Upper lobe of left lung (tissue), 6 donors: ENCODE results near the gene SPDYE17. TPM values are rescaled to one million over a fixed set of nuclear protein-coding genes. Genes with fewer than 3 reads are reported as not detected.
"Not testable (repeated sequence)": the region's sequence is repeated elsewhere in the genome, so short reads cannot be mapped to it uniquely, and the experiment has no call there.

ENCODE experiments used
- ATAC-seq, 2 donors: fragments of 200-7000 bp; cut with Tn5 transposase; one replicate each; pipeline ENCODE4 v1.9.1; 2022; ENCODE audit warnings: mild to moderate bottlenecking in 2 of 2, moderate library complexity in 2 of 2; ENCODE audit not compliant: low FRiP score in 2 of 2
- DNase-seq, 2 donors: peaks; one replicate each; pipeline ENCODE4 v3.0.0-alpha.2; 2019 to 2020
- H3K27ac ChIP-seq, 4 donors: fragments of 200-600 bp; sonication (generic); one replicate each; pipeline ENCODE4 v1.5.1; 2016 to 2019
- H3K27me3 ChIP-seq, 4 donors: fragments of 200-600 bp; sonication (generic); one replicate each; pipeline ENCODE4 v1.5.1; 2017 to 2019
- H3K36me3 ChIP-seq, 4 donors: fragments of 200-600 bp; sonication (generic); one replicate each; pipeline ENCODE4 v1.5.1; 2016 to 2019
- H3K4me1 ChIP-seq, 4 donors: fragments of 200-600 bp; sonication (generic); one replicate each; pipeline ENCODE4 v1.5.1; 2018 to 2019
- H3K4me3 ChIP-seq, 4 donors: fragments of 200-600 bp; sonication (generic); one replicate each; pipeline ENCODE4 v1.5.1; 2017 to 2019; ENCODE audit warnings: mild to moderate bottlenecking in 2 of 4, moderate library complexity in 1 of 4
- H3K9me3 ChIP-seq, 4 donors: fragments of 200-600 bp; sonication (generic); one replicate each; pipeline ENCODE4 v1.5.1; 2018 to 2019
- EP300 ChIP-seq, 4 donors: sonication (generic); formaldehyde crosslinking; IDR thresholded peaks; one replicate each; pipeline ENCODE4 v1.5.1; 2017; ENCODE audit warnings: antibody characterized with exemption in 4 of 4, control low read depth in 2 of 4
- POLR2A ChIP-seq, 4 donors: fragments of 450-650 bp; IDR thresholded peaks; one replicate each; pipeline ENCODE4 v1.5.1; 2016 to 2017; ENCODE audit warnings: antibody characterized with exemption in 4 of 4, mild to moderate bottlenecking in 2 of 4
- POLR2AphosphoS5 ChIP-seq, 2 donors: sonication (generic); formaldehyde crosslinking; IDR thresholded peaks; one replicate each; pipeline ENCODE4 v1.5.1; 2017; ENCODE audit warnings: antibody characterized with exemption in 2 of 2
- WGBS, 2 donors: methylation state at CpG; one replicate each; pipeline ENCODE4 v1.1.5; 2017 to 2018; 5-methylcytosine and 5-hydroxymethylcytosine counted together
- total RNA-seq, 6 donors: library from RNA; depleted of rRNA in 4 of 6; stranded (reverse); fragments of >200 nt in 4 of 6; gene quantifications; one replicate each; pipeline versions ENCODE4 v1.1.0 to v1.2.1, GENCODE V29; 2016 to 2021
- TF ChIP-seq, protein P1 (sequence below), 6 experiments: fragments of 450-650 bp in 4 of 6; fragments of 200-600 bp in 2 of 6; sonication (generic) in 2 of 6; IDR thresholded peaks; one replicate each; pipeline ENCODE4 v1.5.1; 2016 to 2019; ENCODE audit warnings: antibody characterized with exemption in 6 of 6
- donor health status: DM: no; HTN: no; CAD: no; lungs with moderate emphysema.
- donor health status: DM: no; HTN: yes; CAD: no; lungs with severe emphysema.

Gene SPDYE17
- total RNA-seq, 6 donors from 2014 or later = not detected

- TF ChIP-seq POLR2A (IDR thresholded peaks at IDR 0.05) (no peak), POLR2AphosphoS5 (IDR thresholded peaks at IDR 0.05) (no peak), EP300 (IDR thresholded peaks at IDR 0.05) (no peak)
- TF ChIP-seq, protein P1, sequence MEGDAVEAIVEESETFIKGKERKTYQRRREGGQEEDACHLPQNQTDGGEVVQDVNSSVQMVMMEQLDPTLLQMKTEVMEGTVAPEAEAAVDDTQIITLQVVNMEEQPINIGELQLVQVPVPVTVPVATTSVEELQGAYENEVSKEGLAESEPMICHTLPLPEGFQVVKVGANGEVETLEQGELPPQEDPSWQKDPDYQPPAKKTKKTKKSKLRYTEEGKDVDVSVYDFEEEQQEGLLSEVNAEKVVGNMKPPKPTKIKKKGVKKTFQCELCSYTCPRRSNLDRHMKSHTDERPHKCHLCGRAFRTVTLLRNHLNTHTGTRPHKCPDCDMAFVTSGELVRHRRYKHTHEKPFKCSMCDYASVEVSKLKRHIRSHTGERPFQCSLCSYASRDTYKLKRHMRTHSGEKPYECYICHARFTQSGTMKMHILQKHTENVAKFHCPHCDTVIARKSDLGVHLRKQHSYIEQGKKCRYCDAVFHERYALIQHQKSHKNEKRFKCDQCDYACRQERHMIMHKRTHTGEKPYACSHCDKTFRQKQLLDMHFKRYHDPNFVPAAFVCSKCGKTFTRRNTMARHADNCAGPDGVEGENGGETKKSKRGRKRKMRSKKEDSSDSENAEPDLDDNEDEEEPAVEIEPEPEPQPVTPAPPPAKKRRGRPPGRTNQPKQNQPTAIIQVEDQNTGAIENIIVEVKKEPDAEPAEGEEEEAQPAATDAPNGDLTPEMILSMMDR (IDR thresholded peaks at IDR 0.05) = no peak
- Histone ChIP-seq H3K27me3 (no peaks in the 10 kb centered on the region), H3K4me3 (no peak overlapping the region), H3K27ac (no peak overlapping the region), H3K36me3 (peaks cover 0 to 25% (median 0%) of the 10 kb centered on the region in 4 donors), H3K4me1 (no peaks in the 10 kb centered on the region), H3K9me3 (no peaks in the 10 kb centered on the region)
- ATAC-seq = no peak
- 70 to 89% methylated on average over 3 of the region's 3 CpGs for WGBS, 2 donors
- DNase-seq = no peak
Observed at GRCh38 chr7:76998285-76998589, 33.9 kb downstream of the SPDYE17 start.

DNA sequence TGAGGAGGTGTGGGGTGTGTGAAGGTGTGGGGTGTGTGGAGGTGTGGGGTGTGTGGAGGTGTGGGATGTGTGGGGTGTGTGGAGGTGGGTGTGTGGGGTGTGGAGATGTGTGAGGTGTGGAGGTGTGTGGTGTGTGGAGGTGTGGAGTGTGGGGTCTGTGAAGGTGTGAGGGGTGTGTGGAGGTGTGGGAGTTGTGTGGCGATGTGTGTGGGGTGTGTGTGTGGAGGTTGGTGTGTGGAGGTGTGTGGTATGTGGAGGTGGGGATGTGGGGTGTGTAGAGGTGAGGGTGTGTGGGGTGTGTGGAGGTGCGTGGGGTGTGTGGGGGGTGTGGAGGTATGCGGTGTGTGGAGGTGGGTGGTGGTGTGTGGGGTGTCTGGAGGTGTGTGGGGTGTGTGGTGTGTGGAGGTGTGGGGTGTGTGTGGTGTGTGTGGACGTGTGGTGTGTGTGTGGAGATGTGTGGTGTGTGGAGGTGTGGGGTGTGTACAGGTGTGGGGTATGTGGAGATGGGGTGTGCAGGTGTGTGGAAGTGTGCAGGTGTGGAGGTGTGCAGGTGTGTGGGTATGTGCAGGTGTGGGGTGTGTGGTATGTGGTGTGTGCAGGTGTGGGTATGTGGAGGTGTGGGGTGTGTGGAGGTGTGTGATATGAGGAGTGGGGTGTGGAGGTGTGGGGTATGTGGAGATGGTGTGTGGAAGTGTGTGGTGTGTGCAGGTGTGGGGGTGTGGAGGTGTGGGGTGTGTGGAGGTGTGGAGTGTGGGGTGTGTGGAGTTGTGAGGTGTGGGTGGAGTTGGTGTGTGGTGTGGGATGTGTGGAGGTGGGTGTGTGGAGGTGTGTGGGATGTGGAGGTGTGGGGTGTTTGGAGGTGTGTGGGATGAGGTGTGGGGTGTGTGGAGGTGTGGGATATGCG is 34.5 kb downstream of the SPDYE17 start:
- Histone ChIP-seq H3K4me1 (no peaks in the 10 kb centered on the region), H3K9me3 (no peaks in the 10 kb centered on the region), H3K4me3 (no peak overlapping the region), H3K27me3 (no peaks in the 10 kb centered on the region), H3K27ac (no peak overlapping the region), H3K36me3 (peaks cover 0 to 19% (median 0%) of the 10 kb centered on the region in 4 donors)
- ATAC-seq (peak; percentile 21 to 67), DNase-seq (no peak)
- TF ChIP-seq POLR2A (IDR thresholded peaks at IDR 0.05) = no peak
- TF ChIP-seq, protein P1 (IDR thresholded peaks at IDR 0.05) = no peak
- no peak for TF ChIP-seq EP300 (IDR thresholded peaks at IDR 0.05)
- no peak for TF ChIP-seq POLR2AphosphoS5 (IDR thresholded peaks at IDR 0.05)
- WGBS, 2 donors = 79 to 81% methylated on average over 5 of the region's 5 CpGs

DNA sequence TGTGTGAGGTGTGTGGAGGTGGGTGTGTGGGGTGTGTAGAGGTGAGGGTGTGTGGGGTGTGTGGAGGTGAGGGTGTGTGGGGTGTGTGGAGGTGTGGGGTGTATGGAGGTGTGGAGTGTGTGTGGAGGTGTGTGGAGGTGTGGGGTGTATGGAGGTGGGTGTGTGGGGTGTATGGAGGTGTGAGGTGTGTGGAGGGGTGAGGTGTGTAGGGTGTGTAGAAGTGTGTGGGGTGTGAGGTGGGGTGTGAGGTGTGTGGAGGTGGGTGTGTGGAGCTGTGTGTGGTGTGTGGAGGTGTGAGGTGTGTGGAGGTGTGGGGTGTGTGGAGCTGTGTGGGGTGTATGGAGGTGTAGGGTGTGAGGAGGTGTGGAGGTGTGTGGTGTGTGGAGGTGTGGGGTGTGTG is 35.2 kb downstream of the SPDYE17 start:
- H3K27ac ChIP-seq, DNase-seq, H3K27me3 ChIP-seq, H3K4me1 ChIP-seq, H3K4me3 ChIP-seq, H3K9me3 ChIP-seq: not testable (repeated sequence)
- peak; percentile 3 to 67 for ATAC-seq
- H3K36me3 ChIP-seq = peaks cover 0 to 12% (median 0%) of the 10 kb centered on the region in 4 donors

- DNase-seq, ATAC-seq, H3K4me3 ChIP-seq, H3K27ac ChIP-seq, H3K9me3 ChIP-seq, H3K27me3 ChIP-seq, H3K4me1 ChIP-seq: not testable (repeated sequence)
- WGBS, 2 donors = 100% methylated on average over 6 of the region's 13 CpGs; no CpG with 5 or more reads in 1 of the 2 donors
- H3K36me3 ChIP-seq = peaks cover 0 to 11% (median 0%) of the 10 kb centered on the region in 4 donors
Observed at GRCh38 chr7:76994286-76994685, 37.9 kb downstream of the SPDYE17 start.

DNA sequence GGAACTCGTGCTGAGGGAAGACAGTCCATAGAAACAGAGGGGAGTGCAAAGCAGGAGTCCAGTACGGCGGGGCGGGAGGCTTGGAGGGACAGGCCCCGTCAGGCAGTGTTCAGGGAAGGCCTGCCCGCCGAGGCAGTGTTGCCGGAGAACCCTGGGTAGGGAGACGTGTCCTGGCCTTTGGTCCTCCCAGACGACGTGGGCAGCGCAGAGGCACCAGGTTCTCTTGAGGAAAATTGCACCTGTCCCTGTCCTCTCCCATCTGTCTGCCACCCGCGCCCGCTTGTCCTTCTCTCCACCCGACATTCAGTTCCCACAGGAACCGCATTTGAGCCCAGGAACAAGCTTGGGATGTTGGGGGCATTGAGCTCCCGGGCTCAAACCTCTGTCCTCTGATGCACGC is 38.3 kb downstream of the SPDYE17 start:
- not testable (repeated sequence) for H3K9me3 ChIP-seq, H3K27me3 ChIP-seq, ATAC-seq, H3K27ac ChIP-seq, H3K4me1 ChIP-seq, H3K4me3 ChIP-seq
- H3K36me3 ChIP-seq = peaks cover 0 to 11% (median 0%) of the 10 kb centered on the region in 4 donors
- DNase-seq = peak in 1 of 2 donors; percentile 56
- WGBS, 2 donors = 92 to 95% methylated on average over 18 to 19 of the region's 19 CpGs

DNA sequence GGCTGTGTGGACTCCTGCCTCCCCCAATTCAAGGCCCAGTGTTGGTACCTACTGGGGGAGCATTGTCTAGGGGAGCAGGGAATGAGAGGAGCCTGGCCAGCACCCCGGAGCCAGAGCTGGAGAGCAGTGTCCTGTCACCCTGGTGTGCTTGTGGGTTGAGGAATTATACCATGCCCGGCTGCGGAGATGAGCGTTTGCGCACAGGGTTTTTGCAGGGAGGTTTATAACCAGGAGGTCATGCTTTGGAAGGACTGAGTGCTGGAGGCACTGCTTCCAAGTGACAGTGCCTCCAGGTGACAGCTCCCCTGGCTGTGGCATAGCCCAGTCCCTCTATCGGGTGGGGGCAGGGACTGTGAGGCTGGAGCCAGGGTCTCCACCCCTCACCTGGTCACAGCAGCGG is 39.3 kb downstream of the SPDYE17 start:
- not testable (repeated sequence) for H3K9me3 ChIP-seq, H3K4me1 ChIP-seq, H3K27me3 ChIP-seq, H3K4me3 ChIP-seq, ATAC-seq, H3K27ac ChIP-seq, DNase-seq
- H3K36me3 ChIP-seq = peaks cover 0 to 11% (median 0%) of the 10 kb centered on the region in 4 donors
- WGBS, 2 donors = 94% methylated on average over 5 of the region's 7 CpGs; no CpG with 5 or more reads in 1 of the 2 donors

DNA sequence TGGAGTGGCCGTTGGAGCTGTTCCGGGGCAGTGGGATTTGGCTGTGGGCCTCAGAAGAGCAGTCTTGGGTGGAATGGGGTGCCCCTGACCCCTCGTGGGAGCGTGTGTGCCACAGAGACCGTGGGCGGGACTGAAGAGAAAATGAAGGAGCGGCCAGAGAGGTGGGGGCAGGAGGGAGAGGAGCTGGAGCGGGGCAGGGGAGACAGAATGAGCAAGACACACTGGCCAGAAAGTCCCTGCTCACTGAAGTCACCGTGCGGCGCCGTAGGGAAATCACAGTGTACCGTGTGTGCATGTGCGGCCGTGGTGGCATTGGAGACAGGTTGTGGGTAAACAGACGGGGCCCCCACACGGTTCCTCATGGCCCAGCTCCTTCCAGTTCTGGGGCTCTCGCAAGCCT is 40.0 kb downstream of the SPDYE17 start:
- H3K27ac ChIP-seq, H3K4me3 ChIP-seq, H3K27me3 ChIP-seq, H3K9me3 ChIP-seq, ATAC-seq, H3K4me1 ChIP-seq, DNase-seq: not testable (repeated sequence)
- 62 to 92% methylated on average over 8 to 10 of the region's 18 CpGs for WGBS, 2 donors
- peaks cover 0 to 11% (median 0%) of the 10 kb centered on the region in 4 donors for H3K36me3 ChIP-seq

DNA sequence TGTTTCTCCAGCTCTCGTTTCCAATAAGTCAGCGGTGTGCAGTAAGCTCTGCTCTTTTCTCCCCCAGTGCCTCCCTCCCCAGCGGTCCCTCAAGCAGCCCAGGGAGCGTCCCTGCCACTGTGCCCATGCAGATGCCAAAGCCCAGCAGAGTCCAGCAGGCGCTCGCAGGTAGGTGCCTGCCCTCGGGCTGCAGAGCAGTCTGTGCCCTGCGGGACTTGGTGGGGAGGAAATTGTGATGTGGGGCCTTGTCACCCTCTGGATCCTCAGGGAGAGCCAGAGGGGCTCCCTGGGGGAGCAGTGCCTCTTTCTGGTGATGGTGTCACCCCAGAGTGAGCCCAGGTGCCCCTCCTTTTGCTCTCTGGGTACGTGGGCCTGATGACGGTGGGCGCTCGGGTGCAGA is 42.0 kb downstream of the SPDYE17 start:
- H3K27me3 ChIP-seq, H3K4me1 ChIP-seq, H3K9me3 ChIP-seq, H3K4me3 ChIP-seq, ATAC-seq, H3K27ac ChIP-seq, DNase-seq: not testable (repeated sequence)
- WGBS, 2 donors = 81% methylated on average over 8 of the region's 12 CpGs; no CpG with 5 or more reads in 1 of the 2 donors
- H3K36me3 ChIP-seq = peaks cover 0 to 11% (median 0%) of the 10 kb centered on the region in 4 donors

- not testable (repeated sequence) for H3K27ac ChIP-seq, H3K9me3 ChIP-seq, H3K4me1 ChIP-seq, H3K4me3 ChIP-seq, H3K27me3 ChIP-seq
- ATAC-seq (peak in 1 of 2 donors; percentile 47), DNase-seq (peak in 1 of 2 donors; percentile 54)
- 86% methylated on average over 15 of the region's 16 CpGs; no CpG with 5 or more reads in 1 of the 2 donors for WGBS, 2 donors
- peaks cover 0 to 12% (median 3%) of the 10 kb centered on the region in 4 donors for H3K36me3 ChIP-seq
Observed at GRCh38 chr7:76985924-76986717, 46.0 kb downstream of the SPDYE17 start.

GRCh38 chr7:76984784-76985136 is 47.4 kb downstream of the SPDYE17 start:
- not testable (repeated sequence) for H3K4me1 ChIP-seq, H3K27me3 ChIP-seq, H3K27ac ChIP-seq, H3K9me3 ChIP-seq, ATAC-seq, H3K4me3 ChIP-seq, DNase-seq
- peaks cover 0 to 20% (median 8%) of the 10 kb centered on the region in 4 donors for H3K36me3 ChIP-seq
- WGBS, 2 donors = no CpG with 5 or more reads among the region's 5 CpGs
